HFF-Myc (cell line): ENCODE data around the gene CFAP45.

Experiments used
- DNase-seq: peaks from one replicate; pipeline ENCODE4 v3.0.0-alpha.2; 2011; ENCODE audit warnings: low read depth; ENCODE audit errors: extremely low read depth
- H3K4me3 ChIP-seq: replicated peaks from 2 replicates; pipeline ENCODE4 v1.5.1; 2011; ENCODE audit warnings: low read depth, mild to moderate bottlenecking, control low read depth, low read length
- TF ChIP-seq, protein P1 (sequence below): IDR thresholded peaks from 2 replicates; pipeline ENCODE4 v1.5.1; 2012; ENCODE audit warnings: mild to moderate bottlenecking, low read depth, low read length, control low read depth; ENCODE audit errors: missing control alignments

Gene CFAP45

DNA sequence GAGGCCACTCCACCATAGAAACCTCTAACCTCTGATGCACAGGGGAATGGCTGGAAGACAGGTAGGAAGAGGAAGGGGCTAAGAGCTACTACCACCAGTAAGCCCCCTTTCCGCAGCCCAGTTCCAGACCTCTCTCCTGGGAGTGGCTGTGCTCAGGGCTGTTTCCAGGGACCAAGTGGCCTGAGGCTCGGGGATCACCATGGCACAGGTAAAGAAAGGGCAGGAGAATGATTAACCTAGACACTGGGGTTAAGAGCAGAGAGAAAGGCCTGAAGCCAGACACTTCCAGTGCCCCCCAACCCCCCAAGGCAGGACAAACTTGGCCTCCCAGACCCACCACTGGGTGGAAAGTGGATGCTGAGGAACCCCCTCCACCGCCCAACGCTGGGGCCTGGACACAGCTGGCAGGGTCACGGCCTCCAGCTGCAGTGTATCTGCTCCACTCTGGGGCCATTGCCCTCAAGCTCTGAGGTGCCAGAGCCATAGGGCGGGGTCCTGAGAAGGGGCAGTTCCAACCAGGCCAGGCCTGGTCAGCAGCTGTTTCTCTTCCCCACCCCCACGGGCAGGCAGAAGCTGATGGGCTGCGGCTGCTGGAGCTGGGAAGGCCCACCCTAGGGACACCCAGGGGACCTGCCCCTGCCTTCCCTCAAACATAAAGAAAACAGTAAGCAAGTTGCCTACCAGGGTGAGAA lies 22.7 kb upstream of the CFAP45 start:
- TF ChIP-seq, protein P1, sequence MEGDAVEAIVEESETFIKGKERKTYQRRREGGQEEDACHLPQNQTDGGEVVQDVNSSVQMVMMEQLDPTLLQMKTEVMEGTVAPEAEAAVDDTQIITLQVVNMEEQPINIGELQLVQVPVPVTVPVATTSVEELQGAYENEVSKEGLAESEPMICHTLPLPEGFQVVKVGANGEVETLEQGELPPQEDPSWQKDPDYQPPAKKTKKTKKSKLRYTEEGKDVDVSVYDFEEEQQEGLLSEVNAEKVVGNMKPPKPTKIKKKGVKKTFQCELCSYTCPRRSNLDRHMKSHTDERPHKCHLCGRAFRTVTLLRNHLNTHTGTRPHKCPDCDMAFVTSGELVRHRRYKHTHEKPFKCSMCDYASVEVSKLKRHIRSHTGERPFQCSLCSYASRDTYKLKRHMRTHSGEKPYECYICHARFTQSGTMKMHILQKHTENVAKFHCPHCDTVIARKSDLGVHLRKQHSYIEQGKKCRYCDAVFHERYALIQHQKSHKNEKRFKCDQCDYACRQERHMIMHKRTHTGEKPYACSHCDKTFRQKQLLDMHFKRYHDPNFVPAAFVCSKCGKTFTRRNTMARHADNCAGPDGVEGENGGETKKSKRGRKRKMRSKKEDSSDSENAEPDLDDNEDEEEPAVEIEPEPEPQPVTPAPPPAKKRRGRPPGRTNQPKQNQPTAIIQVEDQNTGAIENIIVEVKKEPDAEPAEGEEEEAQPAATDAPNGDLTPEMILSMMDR: no peak
- no peak for DNase-seq
- peak overlapping the region; percentile 81 for H3K4me3 ChIP-seq

GRCh38 chr1:159921700-159922504 lies 21.9 kb upstream of the CFAP45 start:
- DNase-seq: no peak
- TF ChIP-seq, protein P1: no peak
- H3K4me3 ChIP-seq: peak overlapping the region; percentile 81

DNA sequence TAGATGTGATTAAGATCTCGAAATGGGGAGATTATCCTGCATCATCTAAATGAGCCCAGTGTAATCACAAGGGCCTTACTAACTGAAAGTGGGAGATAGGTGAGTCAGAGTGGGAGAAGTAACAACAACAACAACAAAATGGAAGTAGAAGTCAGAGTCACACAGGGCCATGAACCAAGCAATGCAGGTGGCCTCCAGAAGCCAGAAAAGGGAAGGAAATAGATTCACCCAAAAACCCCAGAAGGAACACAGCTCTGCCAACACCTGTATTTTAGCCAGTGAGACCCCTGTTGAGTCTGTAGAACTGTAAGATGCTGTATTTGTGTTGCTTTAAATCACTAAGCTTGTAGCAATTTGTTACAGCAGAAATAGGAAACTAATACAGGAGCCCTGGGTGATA lies 21.3 kb upstream of the CFAP45 start:
- DNase-seq: no peak
- H3K4me3 ChIP-seq: no peak overlapping the region
- TF ChIP-seq, protein P1: no peak

- H3K4me3 ChIP-seq: no peak overlapping the region
- TF ChIP-seq, protein P1: no peak
- DNase-seq: no peak
Observed at GRCh38 chr1:159920651-159921050, 20.7 kb upstream of the CFAP45 start.

- TF ChIP-seq, protein P1: no peak
- DNase-seq: no peak
- no peak overlapping the region for H3K4me3 ChIP-seq
Observed at GRCh38 chr1:159920202-159920601, 20.2 kb upstream of the CFAP45 start.

GRCh38 chr1:159919236-159919865 lies 19.4 kb upstream of the CFAP45 start:
- TF ChIP-seq, protein P1: no peak
- H3K4me3 ChIP-seq: no peak overlapping the region
- DNase-seq: no peak
